ENCODE data around the gene ATP5F1D. TPM values are rescaled to one million over a fixed set of nuclear protein-coding genes. Genes with fewer than 3 reads are reported as not detected.
"Not testable (repeated sequence)": the region's sequence is repeated elsewhere in the genome, so short reads cannot be mapped to it uniquely, and the experiment has no call there.

Gene ATP5F1D
- polyA plus RNA-seq, 4 donors: 126 to 823 (median 492) TPM

DNA sequence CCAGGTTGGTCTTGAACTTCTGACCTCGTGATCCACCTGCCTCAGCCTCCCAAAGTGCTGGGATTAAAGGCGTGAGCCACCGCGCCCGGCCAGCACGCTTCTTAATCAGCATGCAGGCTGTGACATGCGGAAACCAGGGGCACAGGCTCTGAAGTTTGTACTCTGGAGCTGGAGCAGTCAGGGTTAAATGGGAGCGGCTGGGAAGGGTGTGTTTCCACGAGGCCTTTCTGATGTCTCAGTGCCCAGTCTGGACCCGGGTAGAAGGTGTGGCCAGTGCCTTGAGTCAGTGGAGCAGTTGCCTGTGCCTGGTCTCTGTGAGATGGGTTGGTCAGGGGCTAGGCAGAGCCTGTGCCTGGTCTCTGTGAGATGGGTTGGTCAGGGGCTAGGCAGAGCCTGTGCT lies 32.7 kb upstream of the ATP5F1D start:
- H3K9me3 ChIP-seq (ENCODE audit: control insufficient read depth in 2 of 2, insufficient read depth in 1 of 2, low read depth in 1 of 2, low read length in 1 of 2); FAIRE-seq; H3K27me3 ChIP-seq (ENCODE audit: control insufficient read depth in 3 of 3, insufficient read depth in 3 of 3, low read length in 3 of 3): not testable (repeated sequence)
- H3K36me3 ChIP-seq (ENCODE audit: control insufficient read depth in 3 of 3, insufficient read depth in 2 of 3, low read depth in 1 of 3, low read length in 3 of 3): peaks cover 0 to 58% (median 0%) of the 10 kb centered on the region in 3 donors
- 16 to 60% (median 36%) methylated on average over 10 of the region's 10 CpGs for WGBS, 3 donors
- peak overlapping the region in 2 of 3 donors; percentile 22 to 28 for H3K4me3 ChIP-seq (ENCODE audit: low read depth in 1 of 3, low read length in 3 of 3)
- peaks cover under 1 to 48% (median 8%) of the 10 kb centered on the region in 3 donors for H3K4me1 ChIP-seq (ENCODE audit: control insufficient read depth in 3 of 3, insufficient read depth in 2 of 3, low read depth in 1 of 3, low read length in 2 of 3)
- DNase-seq: peak; percentile 94 to 99
- peak overlapping the region; percentile 81 to 95 (median 91) for H3K27ac ChIP-seq (ENCODE audit: low read depth in 1 of 3, low read length in 2 of 3)

DNA sequence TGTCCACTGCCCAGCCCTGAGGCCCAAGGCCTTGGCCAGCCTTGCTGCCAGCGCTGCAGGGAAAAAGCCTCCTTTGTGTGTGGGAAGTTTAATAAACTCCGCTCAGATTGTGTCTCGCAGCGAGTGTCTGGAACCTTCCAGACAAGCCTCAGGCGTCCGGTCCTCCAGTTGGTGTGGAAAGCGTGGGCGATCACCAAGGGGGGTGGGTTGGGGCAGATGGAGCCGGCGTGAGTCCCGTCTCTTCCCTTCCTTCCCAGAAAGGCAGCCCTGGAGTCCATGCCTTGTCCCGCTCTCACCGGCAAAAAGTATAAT lies 31.4 kb upstream of the ATP5F1D start:
- peaks cover 4 to 49% (median 8%) of the 10 kb centered on the region in 3 donors for H3K4me1 ChIP-seq (ENCODE audit: control insufficient read depth in 3 of 3, insufficient read depth in 2 of 3, low read depth in 1 of 3, low read length in 2 of 3)
- peaks cover 0 to 72% (median 0%) of the 10 kb centered on the region in 3 donors for H3K36me3 ChIP-seq (ENCODE audit: control insufficient read depth in 3 of 3, insufficient read depth in 2 of 3, low read depth in 1 of 3, low read length in 3 of 3)
- no peak for DNase-seq
- no peaks in the 10 kb centered on the region for H3K27me3 ChIP-seq (ENCODE audit: control insufficient read depth in 3 of 3, insufficient read depth in 3 of 3, low read length in 3 of 3)
- FAIRE-seq: no peak
- no peak overlapping the region for H3K4me3 ChIP-seq (ENCODE audit: low read depth in 1 of 3, low read length in 3 of 3)
- WGBS, 3 donors: 90 to 96% (median 96%) methylated on average over 13 of the region's 13 CpGs
- H3K27ac ChIP-seq (ENCODE audit: low read depth in 1 of 3, low read length in 2 of 3): peak overlapping the region in 1 of 3 donors; percentile 91
- no peaks in the 10 kb centered on the region for H3K9me3 ChIP-seq (ENCODE audit: control insufficient read depth in 2 of 2, insufficient read depth in 1 of 2, low read depth in 1 of 2, low read length in 1 of 2)

DNA sequence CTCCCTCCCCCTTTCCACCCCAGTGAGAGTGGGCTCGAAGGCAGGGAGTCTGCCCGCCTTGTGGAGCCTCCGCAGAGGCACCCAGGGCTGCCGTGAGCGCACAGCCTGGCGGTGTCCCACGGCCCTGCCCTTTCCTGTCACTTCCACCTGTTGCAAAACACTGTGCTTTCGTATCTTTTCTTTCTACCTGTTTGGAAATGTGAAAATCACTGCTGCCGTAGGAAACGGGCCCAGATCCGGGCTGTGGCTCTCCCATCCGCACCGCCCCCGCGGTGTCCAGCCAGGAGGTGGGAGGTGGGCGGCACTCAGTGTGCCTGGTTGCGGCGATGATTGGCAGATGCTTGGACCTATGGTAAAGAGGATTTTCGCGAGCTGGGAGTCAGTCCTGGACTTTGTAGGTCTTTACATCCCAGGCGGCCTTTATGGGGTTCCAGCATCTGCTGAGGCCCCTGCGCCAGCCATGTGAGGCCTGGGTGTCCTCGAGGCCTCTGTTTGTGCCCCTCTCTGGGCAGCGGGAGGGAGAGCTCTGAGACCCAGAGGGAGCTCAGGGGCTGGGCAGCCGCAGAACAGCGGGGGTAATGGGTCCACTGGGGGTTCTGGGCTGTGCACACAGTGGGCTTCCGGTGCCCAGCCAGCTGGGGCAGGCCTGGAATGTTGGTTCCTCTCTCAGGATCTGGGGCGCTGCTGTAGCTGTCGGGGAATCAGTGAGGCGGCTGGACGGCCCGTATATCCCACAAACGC lies 29.9 kb upstream of the ATP5F1D start:
- no peak for FAIRE-seq
- DNase-seq: no peak
- Histone ChIP-seq H3K4me1 (ENCODE audit: control insufficient read depth in 3 of 3, insufficient read depth in 2 of 3, low read depth in 1 of 3, low read length in 2 of 3) (peaks cover 4 to 59% (median 8%) of the 10 kb centered on the region in 3 donors), H3K27ac (ENCODE audit: low read depth in 1 of 3, low read length in 2 of 3) (peak overlapping the region in 2 of 3 donors; percentile 6 to 8), H3K9me3 (ENCODE audit: control insufficient read depth in 2 of 2, insufficient read depth in 1 of 2, low read depth in 1 of 2, low read length in 1 of 2) (no peaks in the 10 kb centered on the region), H3K36me3 (ENCODE audit: control insufficient read depth in 3 of 3, insufficient read depth in 2 of 3, low read depth in 1 of 3, low read length in 3 of 3) (peaks cover 0 to 84% (median 0%) of the 10 kb centered on the region in 3 donors), H3K27me3 (ENCODE audit: control insufficient read depth in 3 of 3, insufficient read depth in 3 of 3, low read length in 3 of 3) (no peaks in the 10 kb centered on the region), H3K4me3 (ENCODE audit: low read depth in 1 of 3, low read length in 3 of 3) (no peak overlapping the region)
- WGBS, 3 donors: 83 to 87% (median 86%) methylated on average over 32 to 33 of the region's 33 CpGs

DNA sequence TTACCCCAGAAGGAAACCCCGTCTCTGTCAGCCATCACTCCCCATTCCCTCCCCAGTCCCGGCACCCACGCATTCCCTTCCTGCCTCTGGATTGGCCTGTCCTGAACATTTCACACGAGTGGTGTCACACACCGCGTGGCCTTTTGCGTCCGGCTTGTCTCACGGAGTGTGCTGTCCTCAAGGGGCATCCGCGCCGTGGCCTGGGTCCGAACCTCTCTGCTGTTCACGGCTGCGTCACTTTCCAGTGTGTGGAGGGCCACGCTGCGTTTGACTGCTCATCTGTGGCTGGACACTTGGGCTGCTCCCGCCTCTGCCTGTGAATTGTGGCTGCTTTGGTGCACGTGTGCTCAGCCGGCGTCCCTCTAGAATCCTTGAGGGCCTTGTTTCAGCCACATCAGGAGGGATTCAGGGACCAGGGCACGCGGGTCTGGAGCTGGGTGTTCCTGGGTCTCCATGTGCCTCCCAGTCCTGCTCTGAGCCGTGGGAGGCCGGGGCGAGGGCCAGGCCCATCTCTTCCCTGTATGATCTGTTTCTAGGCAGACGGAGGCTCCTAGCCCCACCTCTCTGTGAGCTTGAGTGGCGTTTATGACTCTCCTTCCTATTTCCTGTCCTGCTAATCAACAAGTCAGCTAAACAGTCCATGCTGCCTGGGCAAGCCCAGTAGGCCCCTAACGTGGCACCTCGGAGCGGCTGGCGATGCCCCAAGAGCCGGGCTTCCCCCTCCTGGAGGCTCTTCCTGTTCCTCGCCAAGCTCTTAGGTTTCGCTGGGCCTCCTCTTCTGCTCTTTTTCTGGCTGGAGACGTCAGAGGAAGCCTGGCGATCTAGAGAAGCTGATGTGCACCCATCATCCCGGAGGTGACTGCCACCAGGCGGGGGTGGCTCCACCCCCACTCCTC lies 27.9 kb upstream of the ATP5F1D start:
- H3K27me3 ChIP-seq (ENCODE audit: control insufficient read depth in 3 of 3, insufficient read depth in 3 of 3, low read length in 3 of 3): no peaks in the 10 kb centered on the region
- DNase-seq (peak; percentile 88 to 91), FAIRE-seq (no peak)
- H3K27ac ChIP-seq (ENCODE audit: low read depth in 1 of 3, low read length in 2 of 3): peak overlapping the region; percentile 73 to 92 (median 85)
- WGBS, 3 donors: 43 to 56% (median 46%) methylated on average over 39 of the region's 39 CpGs
- no peak overlapping the region for H3K4me3 ChIP-seq (ENCODE audit: low read depth in 1 of 3, low read length in 3 of 3)
- peaks cover 0 to 90% (median 0%) of the 10 kb centered on the region in 3 donors for H3K36me3 ChIP-seq (ENCODE audit: control insufficient read depth in 3 of 3, insufficient read depth in 2 of 3, low read depth in 1 of 3, low read length in 3 of 3)
- H3K4me1 ChIP-seq (ENCODE audit: control insufficient read depth in 3 of 3, insufficient read depth in 2 of 3, low read depth in 1 of 3, low read length in 2 of 3): peaks cover 4 to 73% (median 8%) of the 10 kb centered on the region in 3 donors
- H3K9me3 ChIP-seq (ENCODE audit: control insufficient read depth in 2 of 2, insufficient read depth in 1 of 2, low read depth in 1 of 2, low read length in 1 of 2): no peaks in the 10 kb centered on the region

DNA sequence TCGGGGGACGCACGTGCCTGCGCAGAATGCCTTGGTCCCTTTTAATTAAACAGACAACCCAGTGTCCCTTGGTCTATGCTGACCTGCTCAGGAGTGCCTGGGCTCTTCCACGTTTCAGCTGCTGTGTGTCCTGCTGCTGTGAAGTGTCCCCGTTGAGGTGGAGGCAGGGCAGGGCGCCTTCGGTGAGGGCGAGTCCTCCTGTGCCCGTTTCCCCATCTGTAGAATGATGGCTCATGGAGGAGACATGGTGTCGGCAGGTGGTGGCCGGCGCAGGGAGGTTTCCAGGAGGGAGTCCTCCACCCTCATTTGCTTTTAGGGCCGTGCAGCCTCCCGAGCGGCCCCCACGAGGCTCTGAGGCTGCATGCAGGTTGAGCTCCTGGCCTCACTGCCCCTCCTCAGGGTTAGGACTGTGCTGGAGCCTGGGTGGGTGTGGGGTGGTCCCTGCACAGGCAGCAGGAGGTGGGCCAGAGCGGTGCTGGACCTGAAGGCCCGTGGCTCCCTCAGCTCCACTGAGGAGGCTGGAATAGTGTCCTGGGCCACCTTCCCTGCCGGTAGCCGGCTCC lies 27.2 kb upstream of the ATP5F1D start:
- Histone ChIP-seq H3K27ac (ENCODE audit: low read depth in 1 of 3, low read length in 2 of 3) (peak overlapping the region; percentile 12 to 92 (median 85)), H3K4me3 (ENCODE audit: low read depth in 1 of 3, low read length in 3 of 3) (no peak overlapping the region), H3K36me3 (ENCODE audit: control insufficient read depth in 3 of 3, insufficient read depth in 2 of 3, low read depth in 1 of 3, low read length in 3 of 3) (peaks cover 0 to 95% (median 0%) of the 10 kb centered on the region in 3 donors), H3K9me3 (ENCODE audit: control insufficient read depth in 2 of 2, insufficient read depth in 1 of 2, low read depth in 1 of 2, low read length in 1 of 2) (no peaks in the 10 kb centered on the region), H3K4me1 (ENCODE audit: control insufficient read depth in 3 of 3, insufficient read depth in 2 of 3, low read depth in 1 of 3, low read length in 2 of 3) (peaks cover 4 to 67% (median 8%) of the 10 kb centered on the region in 3 donors), H3K27me3 (ENCODE audit: control insufficient read depth in 3 of 3, insufficient read depth in 3 of 3, low read length in 3 of 3) (no peaks in the 10 kb centered on the region)
- FAIRE-seq (no peak), DNase-seq (no peak)
- WGBS, 3 donors: 58 to 77% (median 60%) methylated on average over 17 to 21 of the region's 21 CpGs

DNA sequence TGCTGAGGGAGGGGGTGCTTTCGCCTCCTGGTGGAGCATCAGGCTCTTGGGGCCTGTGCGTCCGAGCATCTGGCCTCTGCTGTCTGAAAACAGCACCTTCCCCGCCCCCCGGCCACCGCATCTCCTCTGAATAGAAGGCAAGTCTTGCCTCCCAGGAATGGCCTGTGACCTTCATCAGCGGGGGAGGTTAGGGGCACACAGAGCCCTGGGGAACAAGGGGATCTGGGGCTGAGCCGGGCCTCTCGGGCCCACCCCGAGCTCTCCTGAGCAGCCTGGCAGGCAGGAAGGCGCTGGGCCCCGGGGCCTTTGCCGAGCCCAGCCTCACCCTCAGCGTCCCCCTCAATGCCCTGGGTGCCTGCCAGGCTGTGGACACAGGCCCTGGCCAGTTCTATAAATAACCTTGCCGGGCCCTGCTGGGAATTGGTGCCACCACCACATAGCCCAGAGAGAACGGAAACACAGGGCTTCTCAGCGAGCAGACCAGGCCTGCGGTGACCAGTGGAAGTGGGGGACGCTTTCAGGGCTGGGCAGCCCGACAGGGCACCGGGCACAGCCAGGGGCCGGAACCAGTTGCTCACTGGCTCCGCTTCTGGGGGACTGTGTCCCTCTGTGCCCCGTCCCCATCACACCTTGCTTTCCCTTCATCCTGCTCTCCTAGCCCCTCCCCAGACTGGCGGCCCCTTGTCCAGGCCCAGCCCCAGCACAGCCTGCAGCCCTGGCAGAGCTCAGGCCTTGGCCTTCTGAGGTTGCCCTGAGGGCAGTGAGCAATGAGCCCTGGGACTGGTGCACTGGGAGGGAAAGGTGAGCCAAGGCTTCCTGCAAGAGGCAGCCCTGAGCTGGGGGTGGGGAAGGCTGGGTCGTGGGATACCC lies 26.5 kb upstream of the ATP5F1D start:
- H3K27me3 ChIP-seq (ENCODE audit: control insufficient read depth in 3 of 3, insufficient read depth in 3 of 3, low read length in 3 of 3): no peaks in the 10 kb centered on the region
- no peak overlapping the region for H3K4me3 ChIP-seq (ENCODE audit: low read depth in 1 of 3, low read length in 3 of 3)
- WGBS, 3 donors: 77 to 87% (median 85%) methylated on average over 25 to 26 of the region's 26 CpGs
- peaks cover 2 to 61% (median 8%) of the 10 kb centered on the region in 3 donors for H3K4me1 ChIP-seq (ENCODE audit: control insufficient read depth in 3 of 3, insufficient read depth in 2 of 3, low read depth in 1 of 3, low read length in 2 of 3)
- peak overlapping the region in 2 of 3 donors; percentile 85 to 92 for H3K27ac ChIP-seq (ENCODE audit: low read depth in 1 of 3, low read length in 2 of 3)
- no peak for FAIRE-seq
- DNase-seq: no peak
- H3K9me3 ChIP-seq (ENCODE audit: control insufficient read depth in 2 of 2, insufficient read depth in 1 of 2, low read depth in 1 of 2, low read length in 1 of 2): no peaks in the 10 kb centered on the region
- peaks cover 0 to 93% (median 0%) of the 10 kb centered on the region in 3 donors for H3K36me3 ChIP-seq (ENCODE audit: control insufficient read depth in 3 of 3, insufficient read depth in 2 of 3, low read depth in 1 of 3, low read length in 3 of 3)

DNA sequence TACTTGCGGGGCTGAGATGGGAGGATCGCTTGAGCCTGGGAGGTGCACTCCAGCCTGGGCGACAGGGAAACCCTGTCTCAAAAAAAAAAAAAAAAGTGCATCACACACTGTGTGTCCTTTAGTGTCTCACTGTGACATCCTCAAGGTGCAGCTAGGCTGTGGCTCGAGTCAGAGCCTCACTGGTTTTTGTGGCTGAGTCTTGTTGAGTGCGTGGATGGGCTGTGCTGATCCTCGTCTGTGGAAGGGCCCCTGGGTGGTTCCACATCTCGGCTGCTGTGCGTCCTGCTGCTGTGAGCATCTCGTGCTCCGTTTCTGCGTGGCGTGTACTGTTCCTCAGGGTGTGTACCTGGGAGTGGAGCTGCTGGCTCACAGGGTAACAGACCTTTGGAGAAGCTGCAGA lies 24.8 kb upstream of the ATP5F1D start:
- Histone ChIP-seq H3K27me3 (ENCODE audit: control insufficient read depth in 3 of 3, insufficient read depth in 3 of 3, low read length in 3 of 3) (no peaks in the 10 kb centered on the region), H3K4me3 (ENCODE audit: low read depth in 1 of 3, low read length in 3 of 3) (no peak overlapping the region), H3K27ac (ENCODE audit: low read depth in 1 of 3, low read length in 2 of 3) (peak overlapping the region in 1 of 3 donors; percentile 72), H3K36me3 (ENCODE audit: control insufficient read depth in 3 of 3, insufficient read depth in 2 of 3, low read depth in 1 of 3, low read length in 3 of 3) (peaks cover 3 to 93% (median 7%) of the 10 kb centered on the region in 3 donors), H3K9me3 (ENCODE audit: control insufficient read depth in 2 of 2, insufficient read depth in 1 of 2, low read depth in 1 of 2, low read length in 1 of 2) (no peaks in the 10 kb centered on the region), H3K4me1 (ENCODE audit: control insufficient read depth in 3 of 3, insufficient read depth in 2 of 3, low read depth in 1 of 3, low read length in 2 of 3) (peaks cover 2 to 62% (median 8%) of the 10 kb centered on the region in 3 donors)
- no peak for FAIRE-seq
- DNase-seq: no peak
- 58 to 78% (median 75%) methylated on average over 12 of the region's 12 CpGs for WGBS, 3 donors
